RWPE2 (cell line): ENCODE measurements around the gene ZNF649.

ENCODE experiments used
- ATAC-seq: fragments of 200-7000 bp; cut with Tn5 transposase; 3 replicates; pipeline ENCODE4 v1.9.1; 2021; ENCODE audit warnings: low read depth
- DNase-seq: peaks from one replicate; pipeline ENCODE4 v3.0.0-alpha.2; 2020; ENCODE audit warnings: low spot score
- H3K27ac ChIP-seq: fragments of 450-650 bp; 2 replicates; pipeline ENCODE4 v1.5.1; 2017; ENCODE audit warnings: mild to moderate bottlenecking; ENCODE audit not compliant: poor library complexity, severe bottlenecking
- H3K27me3 ChIP-seq: fragments of 250-450 bp; sonication (Bioruptor Pico); 2 replicates; pipeline ENCODE4 v1.5.1; 2021; ENCODE audit warnings: mild to moderate bottlenecking, moderate library complexity; ENCODE audit not compliant: insufficient read depth, poor library complexity, severe bottlenecking
- H3K36me3 ChIP-seq: fragments of 250-450 bp; sonication (Bioruptor Pico); 2 replicates; pipeline ENCODE4 v1.5.1; 2020; ENCODE audit warnings: low read depth, mild to moderate bottlenecking, moderate library complexity
- H3K4me1 ChIP-seq: fragments of 250-450 bp; sonication (Bioruptor Pico); 2 replicates; pipeline ENCODE4 v1.5.1; 2021; ENCODE audit warnings: mild to moderate bottlenecking, moderate library complexity; ENCODE audit not compliant: insufficient read depth, poor library complexity, severe bottlenecking
- H3K4me3 ChIP-seq: fragments of 250-450 bp; sonication (Bioruptor Pico); 2 replicates; pipeline ENCODE4 v1.5.1; 2021; ENCODE audit warnings: mild to moderate bottlenecking, moderate library complexity; ENCODE audit not compliant: severe bottlenecking
- H3K9me3 ChIP-seq: fragments of 250-450 bp; sonication (Bioruptor Pico); 2 replicates; pipeline ENCODE4 v1.5.1; 2021; ENCODE audit warnings: mild to moderate bottlenecking, moderate library complexity; ENCODE audit not compliant: severe bottlenecking
- CTCF ChIP-seq: fragments of 450-650 bp; IDR thresholded peaks from one replicate; pipeline ENCODE4 v1.5.1; 2017; ENCODE audit warnings: mild to moderate bottlenecking, moderate library complexity; ENCODE audit not compliant: poor library complexity, severe bottlenecking

The ZNF649 gene

GRCh38 chr19:51904331-51905165 is at the start of gene ZNF649:
TSS of gene ZNF649 (minus strand) at chr19:51905017. CDS start at chr19:51900107, 4,910 bp downstream.
- H3K4me3 ChIP-seq, result peak within 1 kb of the TSS; percentile 62
- H3K27ac ChIP-seq, result peak within 1 kb of the TSS; percentile 42
- peak; percentile 35 for TF ChIP-seq CTCF
- DNase-seq (peak; percentile 81), ATAC-seq (peak; percentile 99)
- no peaks in the 10 kb centered on the region for H3K27me3 ChIP-seq
- no peaks in the 10 kb centered on the region for H3K4me1 ChIP-seq
- H3K9me3 ChIP-seq, result peaks cover 18% of the 10 kb centered on the region
- H3K36me3 ChIP-seq, result peaks cover 32% of the 10 kb centered on the region

DNA sequence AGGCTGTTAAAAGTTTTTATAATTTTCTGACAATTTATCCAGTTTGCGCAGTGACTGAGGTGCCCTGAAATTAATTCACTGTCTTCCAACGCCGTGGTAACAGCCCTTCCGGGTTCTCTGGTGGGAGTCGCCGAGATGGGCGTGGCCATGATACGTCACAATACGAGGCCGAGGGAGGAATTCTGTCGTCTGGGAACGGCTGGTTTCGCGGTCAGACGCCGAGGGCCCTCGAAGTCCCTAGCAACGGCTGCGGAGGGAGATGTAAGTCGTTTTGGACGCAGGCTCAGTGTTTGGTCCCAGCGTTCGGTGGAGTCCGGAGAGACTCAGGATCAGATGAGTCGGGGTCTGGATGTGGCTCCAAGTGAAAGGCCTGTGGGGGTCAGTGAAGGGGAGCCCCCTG is 44.2 kb upstream of the ZNF649 start:
- ATAC-seq, result no peak

GRCh38 chr19:51946602-51947001 is 41.8 kb upstream of the ZNF649 start:
- Histone ChIP-seq H3K9me3 (peaks cover 36% of the 10 kb centered on the region), H3K4me3 (no peak overlapping the region), H3K36me3 (peaks cover 36% of the 10 kb centered on the region), H3K4me1 (no peaks in the 10 kb centered on the region), H3K27me3 (no peaks in the 10 kb centered on the region), H3K27ac (no peak overlapping the region)
- ATAC-seq, result no peak
- DNase-seq, result no peak
- no peak for TF ChIP-seq CTCF

More for the DNA sequence above, 44.2 kb upstream of the ZNF649 start:
- H3K27ac ChIP-seq, result no peak overlapping the region
- H3K9me3 ChIP-seq, result peaks cover 25% of the 10 kb centered on the region
- no peak overlapping the region for H3K4me3 ChIP-seq
- TF ChIP-seq CTCF, result no peak
- H3K36me3 ChIP-seq, result peaks cover 12% of the 10 kb centered on the region
- DNase-seq, result no peak
- H3K4me1 ChIP-seq, result no peaks in the 10 kb centered on the region
- no peaks in the 10 kb centered on the region for H3K27me3 ChIP-seq

DNA sequence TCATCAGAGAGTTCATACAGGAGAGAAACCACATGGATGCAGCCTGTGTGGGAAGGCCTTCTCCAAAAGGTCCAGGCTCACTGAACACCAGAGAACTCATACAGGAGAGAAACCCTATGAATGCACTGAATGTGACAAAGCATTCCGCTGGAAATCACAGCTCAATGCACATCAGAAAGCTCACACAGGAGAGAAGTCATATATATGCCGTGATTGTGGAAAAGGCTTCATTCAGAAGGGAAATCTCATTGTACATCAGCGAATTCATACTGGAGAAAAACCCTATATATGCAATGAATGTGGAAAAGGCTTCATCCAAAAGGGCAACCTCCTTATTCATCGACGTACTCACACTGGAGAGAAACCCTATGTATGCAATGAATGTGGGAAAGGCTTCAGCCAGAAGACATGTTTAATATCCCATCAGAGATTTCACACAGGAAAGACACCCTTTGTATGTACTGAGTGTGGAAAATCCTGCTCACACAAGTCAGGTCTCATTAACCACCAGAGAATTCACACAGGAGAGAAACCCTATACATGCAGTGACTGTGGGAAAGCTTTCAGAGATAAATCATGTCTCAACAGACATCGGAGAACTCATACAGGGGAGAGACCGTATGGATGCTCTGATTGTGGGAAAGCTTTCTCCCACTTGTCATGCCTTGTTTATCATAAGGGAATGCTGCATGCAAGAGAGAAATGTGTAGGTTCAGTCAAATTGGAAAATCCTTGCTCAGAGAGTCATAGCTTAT is 40.2 kb upstream of the ZNF649 start:
- Histone ChIP-seq H3K4me1 (no peaks in the 10 kb centered on the region), H3K27me3 (no peaks in the 10 kb centered on the region), H3K9me3 (peaks cover 36% of the 10 kb centered on the region), H3K27ac (no peak overlapping the region), H3K36me3 (peaks cover 52% of the 10 kb centered on the region), H3K4me3 (no peak overlapping the region)
- ATAC-seq, result no peak
- TF ChIP-seq CTCF, result no peak
- no peak for DNase-seq
